Measurements from ENCODE around the gene USP9X. TPM values are rescaled to one million over a fixed set of nuclear protein-coding genes. Genes with fewer than 3 reads are reported as not detected.
A peak's percentile ranks its signal among the peaks of the same experiment; 100 is the strongest.

USP9X gene
- total RNA-seq, 6 donors from 2014 or later = 56.8 to 117 (median 68.1) TPM

GRCh38 chrX:41167888-41168287 is 82.6 kb downstream of the USP9X start:
- no peaks in the 10 kb centered on the region for H3K9me3 ChIP-seq
- H3K4me3 ChIP-seq = no peak overlapping the region
- no peak for DNase-seq
- H3K27ac ChIP-seq = no peak overlapping the region
- peaks cover 0 to 61% (median 14%) of the 10 kb centered on the region in 4 donors for H3K36me3 ChIP-seq
- TF ChIP-seq CTCF (IDR thresholded peaks at IDR 0.05) = no peak
- TF ChIP-seq EP300 (IDR thresholded peaks at IDR 0.05) = no peak
- no peak for TF ChIP-seq POLR2A (IDR thresholded peaks at IDR 0.05)
- TF ChIP-seq POLR2AphosphoS5 (IDR thresholded peaks at IDR 0.05) = no peak
- no peaks in the 10 kb centered on the region for H3K4me1 ChIP-seq
- no peaks in the 10 kb centered on the region for H3K27me3 ChIP-seq
- ATAC-seq (ENCODE audit: low FRiP score in 2 of 2) = no peak
- whole genome bisulfite sequencing, 2 donors = 48 to 56% methylated on average over 4 of the region's 4 CpGs

- TF ChIP-seq POLR2AphosphoS5 (IDR thresholded peaks at IDR 0.05) (no peak), CTCF (IDR thresholded peaks at IDR 0.05) (no peak), POLR2A (IDR thresholded peaks at IDR 0.05) (no peak), EP300 (IDR thresholded peaks at IDR 0.05) (no peak)
- H3K36me3 ChIP-seq = peaks cover 0 to 41% (median under 1%) of the 10 kb centered on the region in 4 donors
- no peak for DNase-seq
- no peak overlapping the region for H3K4me3 ChIP-seq
- ATAC-seq (ENCODE audit: low FRiP score in 2 of 2) = no peak
- no peak overlapping the region for H3K27ac ChIP-seq
- no peaks in the 10 kb centered on the region for H3K27me3 ChIP-seq
- no peaks in the 10 kb centered on the region for H3K9me3 ChIP-seq
- H3K4me1 ChIP-seq = peaks cover 0 to 8% (median 7%) of the 10 kb centered on the region in 4 donors
Measured at GRCh38 chrX:41176263-41176662, 91.0 kb downstream of the USP9X start.

- TF ChIP-seq EP300 (IDR thresholded peaks at IDR 0.05) = no peak
- no peak for ATAC-seq (ENCODE audit: low FRiP score in 2 of 2)
Measured at GRCh38 chrX:41177297-41177696, 92.1 kb downstream of the USP9X start.

GRCh38 chrX:41178201-41178600 is 93.0 kb downstream of the USP9X start:
- TF ChIP-seq POLR2A (IDR thresholded peaks at IDR 0.05) = no peak
- TF ChIP-seq POLR2AphosphoS5 (IDR thresholded peaks at IDR 0.05) = no peak
- no peak for TF ChIP-seq EP300 (IDR thresholded peaks at IDR 0.05)
- no peak for TF ChIP-seq CTCF (IDR thresholded peaks at IDR 0.05)
- Histone ChIP-seq H3K36me3 (peaks cover 0 to 22% (median 0%) of the 10 kb centered on the region in 4 donors), H3K27me3 (no peaks in the 10 kb centered on the region), H3K4me1 (peaks cover 0 to 8% (median 7%) of the 10 kb centered on the region in 4 donors), H3K27ac (no peak overlapping the region), H3K9me3 (no peaks in the 10 kb centered on the region), H3K4me3 (no peak overlapping the region)
- 63 to 88% methylated on average over 2 to 7 of the region's 7 CpGs for WGBS, 2 donors
- ATAC-seq (ENCODE audit: low FRiP score in 2 of 2) (no peak), DNase-seq (no peak)

More at GRCh38 chrX:41177297-41177696, 92.1 kb downstream of the USP9X start:
- 92 to 98% methylated on average over 3 of the region's 3 CpGs for WGBS, 2 donors
- Histone ChIP-seq H3K4me3 (no peak overlapping the region), H3K27me3 (no peaks in the 10 kb centered on the region), H3K36me3 (peaks cover 0 to 30% (median 0%) of the 10 kb centered on the region in 4 donors), H3K4me1 (peaks cover 0 to 8% (median 7%) of the 10 kb centered on the region in 4 donors), H3K27ac (no peak overlapping the region), H3K9me3 (no peaks in the 10 kb centered on the region)
- no peak for DNase-seq

- peaks cover 0 to 19% (median 0%) of the 10 kb centered on the region in 4 donors for H3K36me3 ChIP-seq
- DNase-seq (peak in 1 of 2 donors; percentile 59), ATAC-seq (ENCODE audit: low FRiP score in 2 of 2) (peak in 1 of 2 donors; percentile 67)
- no peak overlapping the region for H3K27ac ChIP-seq
- no peaks in the 10 kb centered on the region for H3K27me3 ChIP-seq
- H3K9me3 ChIP-seq = no peaks in the 10 kb centered on the region
- no peak for TF ChIP-seq POLR2A (IDR thresholded peaks at IDR 0.05)
- TF ChIP-seq POLR2AphosphoS5 (IDR thresholded peaks at IDR 0.05) = no peak
- TF ChIP-seq CTCF (IDR thresholded peaks at IDR 0.05) = peak; percentile 37 to 60 (median 50)
- TF ChIP-seq EP300 (IDR thresholded peaks at IDR 0.05) = no peak
- no peak overlapping the region for H3K4me3 ChIP-seq
- WGBS, 2 donors = 23 to 28% methylated on average over 5 of the region's 5 CpGs
- peaks cover 0 to 8% (median 7%) of the 10 kb centered on the region in 4 donors for H3K4me1 ChIP-seq
Measured at GRCh38 chrX:41180194-41180908, 95.1 kb downstream of the USP9X start.
